Endothelial cell of umbilical vein (primary cell): ENCODE data around the gene VCP.
A peak's percentile ranks its signal among the peaks of the same experiment; 100 is the strongest.

Source experiments
- CTCF ChIP-seq, 2 donors: IDR thresholded peaks; 1 replicate in 1 of 2; 2 replicates in 1 of 2; pipeline ENCODE4 v1.5.1; 2011; ENCODE audit warnings: low read length in 2 of 2, mild to moderate bottlenecking in 2 of 2, moderate library complexity in 2 of 2, control low read depth in 1 of 2, inconsistent platforms in 1 of 2, low read depth in 1 of 2; ENCODE audit not compliant: insufficient read depth in 1 of 2; ENCODE audit errors: extremely low read depth in 1 of 2
- EZH2 ChIP-seq: IDR thresholded peaks from 2 replicates; pipeline ENCODE4 v1.6.1; 2012; ENCODE audit warnings: borderline replicate concordance, low read depth, mild to moderate bottlenecking, moderate library complexity, low read length, inconsistent platforms; ENCODE audit not compliant: severe bottlenecking
- FOS ChIP-seq: IDR thresholded peaks from 2 replicates; pipeline ENCODE4 v1.6.1; 2011; ENCODE audit warnings: mild to moderate bottlenecking, low read length, moderate library complexity, borderline replicate concordance; ENCODE audit not compliant: insufficient read depth
- GATA2 ChIP-seq: IDR thresholded peaks from 2 replicates; pipeline ENCODE4 v1.7.0; 2011; ENCODE audit warnings: low read depth, mild to moderate bottlenecking, moderate library complexity, mixed read lengths, low read length; ENCODE audit not compliant: insufficient read length, insufficient read depth
- JUN ChIP-seq: IDR thresholded peaks from 2 replicates; pipeline ENCODE4 v1.6.1; 2011; ENCODE audit warnings: borderline replicate concordance, low read depth; ENCODE audit not compliant: insufficient read length, insufficient read depth
- MYC ChIP-seq: IDR thresholded peaks from one replicate; pipeline ENCODE4 v1.6.1; 2011; ENCODE audit warnings: mild to moderate bottlenecking, low read depth, low read length
- POLR2A ChIP-seq: IDR thresholded peaks from 2 replicates; pipeline ENCODE4 v1.6.1; 2012; ENCODE audit warnings: low read depth, mild to moderate bottlenecking, control low read depth, low read length
- POLR2AphosphoS5 ChIP-seq: IDR thresholded peaks from 2 replicates; pipeline ENCODE4 v1.6.1; 2012; ENCODE audit warnings: low read depth, mild to moderate bottlenecking, control low read depth, low read length, moderate library complexity; ENCODE audit not compliant: insufficient read depth

GRCh38 chr9:35072461-35073278 is at the start of gene VCP:
- no peak for TF ChIP-seq EZH2
- TF ChIP-seq CTCF (IDR thresholded peaks at IDR 0.05; ENCODE audit: extremely low read depth in 1 of 2, insufficient read depth in 1 of 2, low read depth in 1 of 2, low read length in 2 of 2), result no peak
- TF ChIP-seq POLR2A, result peak; percentile 94
- TF ChIP-seq JUN, result no peak
- TF ChIP-seq MYC, result no peak
- no peak for TF ChIP-seq FOS
- TF ChIP-seq GATA2, result no peak
- peak; percentile 60 for TF ChIP-seq POLR2AphosphoS5
